Neuronal stem cell (in vitro differentiated cells): ENCODE data around the gene PACSIN2.
A peak's percentile ranks its signal among the peaks of the same experiment; 100 is the strongest.

Experiments used
- DNase-seq: peaks from one replicate; pipeline ENCODE4 v3.0.0-alpha.2; 2013; ENCODE audit warnings: low spot score
- H2AFZ ChIP-seq: one replicate; pipeline ENCODE4 v1.6.1; 2013; ENCODE audit warnings: mild to moderate bottlenecking, low read length, inconsistent platforms
- H2AK5ac ChIP-seq: 2 replicates; pipeline ENCODE4 v1.6.1; 2013; ENCODE audit warnings: low read depth, mild to moderate bottlenecking, inconsistent platforms, low read length, moderate library complexity, mixed read lengths
- H2BK120ac ChIP-seq: 2 replicates; pipeline ENCODE4 v1.6.1; 2013; ENCODE audit warnings: low read depth, mild to moderate bottlenecking, inconsistent platforms, low read length, moderate library complexity, mixed read lengths
- H2BK12ac ChIP-seq: one replicate; pipeline ENCODE4 v1.6.1; 2013; ENCODE audit warnings: low read length, inconsistent platforms
- H2BK15ac ChIP-seq: 2 replicates; pipeline ENCODE4 v1.6.1; 2013; ENCODE audit warnings: mild to moderate bottlenecking, low read length, inconsistent platforms, mixed read lengths
- H2BK5ac ChIP-seq: one replicate; pipeline ENCODE4 v1.6.1; 2013; ENCODE audit warnings: inconsistent platforms, mild to moderate bottlenecking, low read length, moderate library complexity
- H3K14ac ChIP-seq: one replicate; pipeline ENCODE4 v1.6.1; 2013; ENCODE audit warnings: low read length, inconsistent platforms
- H3K18ac ChIP-seq: 2 replicates; pipeline ENCODE4 v1.6.1; 2013; ENCODE audit warnings: low read length, inconsistent platforms
- H3K23ac ChIP-seq: 2 replicates; pipeline ENCODE4 v1.6.1; 2013; ENCODE audit warnings: low read depth, mild to moderate bottlenecking, mixed read lengths, low read length, inconsistent platforms; ENCODE audit not compliant: poor library complexity
- H3K27ac ChIP-seq: replicated peaks from 3 replicates; pipeline ENCODE4 v1.5.1; 2013; ENCODE audit warnings: low read length, inconsistent platforms
- H3K27me3 ChIP-seq, 3 experiments: 2 replicates each; pipeline ENCODE4 v1.6.1; 2013; ENCODE audit warnings: low read length in 3 of 3, mild to moderate bottlenecking in 2 of 3, inconsistent platforms in 1 of 3, low read depth in 1 of 3, mixed read lengths in 1 of 3, moderate library complexity in 1 of 3; ENCODE audit not compliant: control insufficient read depth in 3 of 3, insufficient read depth in 3 of 3
- H3K36me3 ChIP-seq, 2 donors: replicated peaks in 1 of 2; 2 replicates each; pipeline ENCODE4 v1.6.1; 2013; ENCODE audit warnings: low read length in 2 of 2; ENCODE audit not compliant: control insufficient read depth in 2 of 2, insufficient read depth in 2 of 2
- H3K4ac ChIP-seq: 2 replicates; pipeline ENCODE4 v1.6.1; 2013; ENCODE audit warnings: inconsistent platforms, mild to moderate bottlenecking, low read length, moderate library complexity
- H3K4me1 ChIP-seq, 2 donors: 1 replicate in 1 of 2; 2 replicates in 1 of 2; pipeline ENCODE4 v1.6.1; 2013; ENCODE audit warnings: low read length in 2 of 2, low read depth in 1 of 2; ENCODE audit not compliant: control insufficient read depth in 2 of 2, insufficient read depth in 1 of 2
- H3K4me2 ChIP-seq: one replicate; pipeline ENCODE4 v1.6.1; 2013; ENCODE audit warnings: mild to moderate bottlenecking, low read length, inconsistent platforms; ENCODE audit not compliant: insufficient read depth, poor library complexity, severe bottlenecking
- H3K4me3 ChIP-seq, 2 donors: 2 replicates each; pipeline ENCODE4 v1.5.1; 2013; ENCODE audit warnings: low read length in 2 of 2, mild to moderate bottlenecking in 2 of 2, inconsistent platforms in 1 of 2, moderate library complexity in 1 of 2
- H3K79me1 ChIP-seq: one replicate; pipeline ENCODE4 v1.6.1; 2013; ENCODE audit warnings: low read depth, mild to moderate bottlenecking, inconsistent platforms, low read length, moderate library complexity
- H3K9ac ChIP-seq: one replicate; pipeline ENCODE4 v1.6.1; 2013; ENCODE audit warnings: mild to moderate bottlenecking, low read depth, low read length, inconsistent platforms; ENCODE audit not compliant: poor library complexity
- H3K9me3 ChIP-seq, 2 donors: replicated peaks in 1 of 2; 2 replicates each; pipeline versions ENCODE3 to v1.6.1; 2013; ENCODE audit warnings: low read length in 2 of 2, mild to moderate bottlenecking in 2 of 2, inconsistent platforms in 1 of 2, low read depth in 1 of 2, mixed read lengths in 1 of 2, moderate library complexity in 1 of 2; ENCODE audit not compliant: control insufficient read depth in 2 of 2, insufficient read depth in 1 of 2
- H4K8ac ChIP-seq: one replicate; pipeline ENCODE4 v1.6.1; 2013; ENCODE audit warnings: low read depth, mild to moderate bottlenecking, inconsistent platforms, low read length, moderate library complexity
- H4K91ac ChIP-seq: one replicate; pipeline ENCODE4 v1.6.1; 2013; ENCODE audit warnings: low read length, low read depth, mild to moderate bottlenecking, inconsistent platforms; ENCODE audit not compliant: poor library complexity
- WGBS, 2 donors: extraction: QIAGEN DNeasy Blood & Tissue Kit; methylation state at CpG; one replicate each; pipeline ENCODE4 v1.1.7; 2013; ENCODE audit warnings: missing lambda C conversion rate in 2 of 2, mixed read lengths in 1 of 2; ENCODE audit not compliant: insufficient read length in 2 of 2, insufficient replicate concordance in 1 of 2; ENCODE audit errors: extremely low coverage in 2 of 2; 5-methylcytosine and 5-hydroxymethylcytosine counted together

Gene PACSIN2

DNA sequence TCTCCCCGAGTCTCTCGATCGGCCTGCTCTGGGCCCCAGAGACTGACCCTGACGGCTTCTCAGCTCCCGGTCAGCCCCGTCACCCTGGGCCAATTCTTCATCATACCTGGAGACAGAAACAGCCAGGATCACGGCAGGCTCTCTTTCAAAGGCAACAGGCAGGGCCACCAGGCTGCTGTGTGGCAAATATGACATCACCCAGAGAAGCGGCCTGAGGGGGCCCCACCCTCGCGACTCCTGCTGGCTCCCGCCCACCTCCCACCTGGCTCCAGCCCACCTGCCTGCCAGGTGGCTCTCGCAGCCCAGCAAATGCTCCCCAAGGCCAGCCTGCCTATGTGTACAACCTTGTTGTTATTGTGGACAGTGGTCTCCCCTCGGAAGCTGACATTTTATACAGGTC lies 24.9 kb upstream of the PACSIN2 start:
- H2BK12ac ChIP-seq: no peak overlapping the region
- no CpG with 5 or more reads among the region's 13 CpGs for WGBS, 2 donors
- peaks cover 0 to 2% of the 10 kb centered on the region in 2 donors for H3K36me3 ChIP-seq
- H3K27me3 ChIP-seq: no peaks in the 10 kb centered on the region
- H3K9ac ChIP-seq: no peak overlapping the region
- no peak overlapping the region for H2BK120ac ChIP-seq
- no peak overlapping the region for H2BK15ac ChIP-seq
- H4K8ac ChIP-seq: no peak overlapping the region
- H3K18ac ChIP-seq: no peak overlapping the region
- no peak overlapping the region for H3K4ac ChIP-seq
- no peak overlapping the region for H3K14ac ChIP-seq
- no peak overlapping the region for H3K27ac ChIP-seq
- no peak overlapping the region for H3K4me2 ChIP-seq
- no peaks in the 10 kb centered on the region for H3K9me3 ChIP-seq
- no peak overlapping the region for H2AFZ ChIP-seq
- H3K4me3 ChIP-seq: no peak overlapping the region
- H3K23ac ChIP-seq: no peak overlapping the region
- no peak overlapping the region for H2BK5ac ChIP-seq
- H2AK5ac ChIP-seq: no peak overlapping the region
- H3K4me1 ChIP-seq: peaks cover 0 to 6% of the 10 kb centered on the region in 2 donors
- no peak overlapping the region for H4K91ac ChIP-seq
- no peak for DNase-seq
- peaks cover 3% of the 10 kb centered on the region for H3K79me1 ChIP-seq

DNA sequence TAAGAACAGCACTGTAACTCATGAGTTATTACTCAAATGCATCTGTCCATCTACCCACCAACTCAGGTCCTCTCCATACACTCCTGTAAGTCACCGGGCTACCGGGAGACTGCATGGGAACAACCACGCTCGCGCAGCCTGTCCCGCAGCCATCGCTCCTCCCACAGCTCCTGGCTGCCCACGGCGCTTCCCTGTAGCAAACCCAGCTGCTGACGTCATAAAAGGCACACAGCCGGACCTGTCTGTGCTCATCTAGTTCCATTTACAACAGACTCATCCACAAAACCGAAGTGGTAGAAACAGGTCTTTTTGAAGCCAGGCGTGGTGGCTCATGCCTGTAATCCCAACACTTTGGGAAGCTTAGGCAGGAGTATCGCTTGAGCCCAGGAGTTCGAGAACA lies 23.4 kb upstream of the PACSIN2 start:
- H3K27me3 ChIP-seq: no peaks in the 10 kb centered on the region
- no peaks in the 10 kb centered on the region for H3K36me3 ChIP-seq
- no peak overlapping the region for H3K27ac ChIP-seq
- no peak for DNase-seq
- H2AK5ac ChIP-seq: no peak overlapping the region
- H3K9ac ChIP-seq: no peak overlapping the region
- no peak overlapping the region for H2BK15ac ChIP-seq
- no peak overlapping the region for H3K18ac ChIP-seq
- H3K4me3 ChIP-seq: no peak overlapping the region
- H2BK12ac ChIP-seq: no peak overlapping the region
- peaks cover 2% of the 10 kb centered on the region for H3K79me1 ChIP-seq
- no peak overlapping the region for H4K91ac ChIP-seq
- H3K4me2 ChIP-seq: no peak overlapping the region
- H4K8ac ChIP-seq: no peak overlapping the region
- no CpG with 5 or more reads among the region's 15 CpGs for WGBS, 2 donors
- no peak overlapping the region for H3K4ac ChIP-seq
- H3K23ac ChIP-seq: no peak overlapping the region
- no peak overlapping the region for H2AFZ ChIP-seq
- H2BK120ac ChIP-seq: no peak overlapping the region
- no peaks in the 10 kb centered on the region for H3K9me3 ChIP-seq
- H3K14ac ChIP-seq: no peak overlapping the region
- no peak overlapping the region for H2BK5ac ChIP-seq
- H3K4me1 ChIP-seq: peaks cover 0 to 7% of the 10 kb centered on the region in 2 donors

DNA sequence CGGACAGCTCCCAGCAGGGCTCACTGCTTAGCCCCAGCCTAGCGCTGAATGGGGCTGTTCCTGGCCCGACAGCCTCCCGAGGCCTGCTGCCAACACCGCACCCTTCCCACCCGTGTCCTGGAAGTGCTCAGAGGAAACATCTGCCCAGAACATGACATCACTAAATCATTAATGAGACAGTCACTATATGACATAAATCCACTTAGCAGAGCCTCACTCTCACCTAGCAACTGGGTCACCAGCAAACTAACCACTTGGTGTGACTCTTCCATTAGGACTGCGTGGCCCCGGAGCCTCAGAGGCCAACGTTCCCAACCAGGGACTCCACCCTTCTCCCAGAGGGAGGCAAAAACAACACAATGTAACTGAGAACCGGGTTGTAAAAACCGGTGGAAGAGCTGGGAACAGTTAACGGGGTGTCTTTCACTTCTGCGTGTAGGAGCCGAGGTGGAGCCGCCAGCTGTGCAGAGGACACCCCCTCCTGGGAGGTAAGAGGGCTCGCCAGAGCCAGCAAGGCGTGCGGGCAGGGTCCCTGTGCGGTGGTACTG lies 21.4 kb upstream of the PACSIN2 start:
- peak overlapping the region; percentile 41 for H2BK12ac ChIP-seq
- H3K9ac ChIP-seq: no peak overlapping the region
- no peak overlapping the region for H2AFZ ChIP-seq
- WGBS, 2 donors: no CpG with 5 or more reads among the region's 19 CpGs
- no peak overlapping the region for H3K4me3 ChIP-seq
- H2BK120ac ChIP-seq: no peak overlapping the region
- no peak overlapping the region for H3K4ac ChIP-seq
- no peak overlapping the region for H2BK15ac ChIP-seq
- no peaks in the 10 kb centered on the region for H3K79me1 ChIP-seq
- no peak overlapping the region for H4K91ac ChIP-seq
- H2BK5ac ChIP-seq: no peak overlapping the region
- no peaks in the 10 kb centered on the region for H3K36me3 ChIP-seq
- no peak overlapping the region for H3K4me2 ChIP-seq
- H3K9me3 ChIP-seq: no peaks in the 10 kb centered on the region
- peak overlapping the region; percentile 8 for H3K14ac ChIP-seq
- no peaks in the 10 kb centered on the region for H3K27me3 ChIP-seq
- no peak overlapping the region for H3K23ac ChIP-seq
- H4K8ac ChIP-seq: no peak overlapping the region
- no peak overlapping the region for H3K27ac ChIP-seq
- H3K18ac ChIP-seq: no peak overlapping the region
- no peak overlapping the region for H2AK5ac ChIP-seq
- peaks cover 0 to 3% of the 10 kb centered on the region in 2 donors for H3K4me1 ChIP-seq
- DNase-seq: no peak

GRCh38 chr22:43035250-43035649 lies 20.3 kb upstream of the PACSIN2 start:
- DNase-seq: no peak
- Histone ChIP-seq H3K27me3 (no peaks in the 10 kb centered on the region), H2BK12ac (peak overlapping the region; percentile 97)

More at GRCh38 chr22:43035250-43035649, 20.3 kb upstream of the PACSIN2 start:
- Histone ChIP-seq H3K4me1 (peaks cover 0 to 3% of the 10 kb centered on the region in 2 donors), H3K36me3 (no peaks in the 10 kb centered on the region), H4K8ac (no peak overlapping the region), H3K18ac (peak overlapping the region; percentile 87), H3K27ac (no peak overlapping the region), H3K23ac (peak overlapping the region; percentile 65), H3K9me3 (no peaks in the 10 kb centered on the region), H3K14ac (peak overlapping the region; percentile 56), H3K4ac (peak overlapping the region; percentile 53), H3K9ac (peak overlapping the region; percentile 12), H2AK5ac (peak overlapping the region; percentile 75), H4K91ac (no peak overlapping the region), H3K79me1 (no peaks in the 10 kb centered on the region), H3K4me3 (no peak overlapping the region), H2BK120ac (no peak overlapping the region), H2AFZ (no peak overlapping the region), H2BK15ac (peak overlapping the region; percentile 58), H2BK5ac (no peak overlapping the region), H3K4me2 (no peak overlapping the region)
- no CpG with 5 or more reads among the region's 9 CpGs for WGBS, 2 donors
